SK-N-SH (cell line): ENCODE measurements around the gene FSD2.

ENCODE experiments used
- CHD2 ChIP-seq: fragments of 150-350 bp; IDR thresholded peaks from 2 replicates; pipeline ENCODE4 v1.6.1; 2018; ENCODE audit warnings: low read length; ENCODE audit not compliant: partially characterized antibody
- FOXJ3 ChIP-seq: sonication (generic); formaldehyde crosslinking; IDR thresholded peaks from 2 replicates; pipeline ENCODE4 v1.5.1; 2020; ENCODE audit warnings: mild to moderate bottlenecking, missing genetic modification reagents
- FOXM1 ChIP-seq: IDR thresholded peaks from 2 replicates; pipeline ENCODE4 v1.4.0; 2012; ENCODE audit warnings: low read depth, mild to moderate bottlenecking
- GABPA ChIP-seq: IDR thresholded peaks from 2 replicates; pipeline ENCODE4 v1.4.0; 2012; ENCODE audit warnings: low read depth, mild to moderate bottlenecking
- POLR2AphosphoS5 ChIP-seq: IDR thresholded peaks from 2 replicates; pipeline ENCODE4 v1.6.1; 2012; ENCODE audit warnings: low read depth, low read length
- RAD21 ChIP-seq: IDR thresholded peaks from 2 replicates; pipeline ENCODE4 v1.6.1; 2012; ENCODE audit warnings: mild to moderate bottlenecking, low read length
- REST ChIP-seq: IDR thresholded peaks from 2 replicates; pipeline ENCODE4 v1.6.1; 2012; ENCODE audit warnings: mild to moderate bottlenecking, low read depth, low read length, moderate library complexity
- SMC3 ChIP-seq: IDR thresholded peaks from 2 replicates; pipeline ENCODE4 v1.6.1; 2012; ENCODE audit warnings: low read depth, low read length, improper control_type of control experiment
- TAF1 ChIP-seq: IDR thresholded peaks from 2 replicates; pipeline ENCODE4 v1.6.1; 2012; ENCODE audit warnings: low read depth, mild to moderate bottlenecking, low read length, moderate library complexity, borderline replicate concordance
- TEAD4 ChIP-seq: IDR thresholded peaks from 2 replicates; pipeline ENCODE4 v1.4.0; 2012; ENCODE audit warnings: mild to moderate bottlenecking, borderline replicate concordance; ENCODE audit not compliant: insufficient read depth
- TF ChIP-seq, protein P1 (sequence below): fragments of 200-600 bp; sonication (generic); IDR thresholded peaks from 2 replicates; pipeline ENCODE4 v1.6.1; 2017; ENCODE audit warnings: antibody characterized with exemption, mild to moderate bottlenecking, moderate library complexity
- TF ChIP-seq, protein P2 (sequence below): IDR thresholded peaks from 2 replicates; pipeline ENCODE4 v1.4.0; 2012; ENCODE audit warnings: low read depth

DNA sequence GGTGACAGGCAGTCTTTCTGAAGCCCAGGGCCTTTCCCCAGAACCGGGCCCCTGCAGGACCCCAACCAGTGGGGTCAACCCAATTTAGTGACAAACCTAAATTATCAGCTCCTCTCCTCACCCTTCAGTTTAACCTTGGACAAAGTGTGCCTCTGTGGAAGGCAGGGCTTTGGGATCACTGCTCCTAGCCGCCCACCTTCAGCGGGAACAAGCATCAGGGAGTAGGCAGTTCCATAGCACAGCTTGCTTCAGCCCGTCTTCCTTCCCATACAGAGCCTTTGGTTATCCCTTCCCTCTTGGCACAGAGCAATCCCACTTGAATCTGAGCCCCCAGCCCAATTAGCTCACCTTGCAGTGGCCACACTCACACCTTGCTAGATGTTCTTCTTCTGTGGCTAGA lies 90.9 kb downstream of the FSD2 start:
- TF ChIP-seq, protein P1, sequence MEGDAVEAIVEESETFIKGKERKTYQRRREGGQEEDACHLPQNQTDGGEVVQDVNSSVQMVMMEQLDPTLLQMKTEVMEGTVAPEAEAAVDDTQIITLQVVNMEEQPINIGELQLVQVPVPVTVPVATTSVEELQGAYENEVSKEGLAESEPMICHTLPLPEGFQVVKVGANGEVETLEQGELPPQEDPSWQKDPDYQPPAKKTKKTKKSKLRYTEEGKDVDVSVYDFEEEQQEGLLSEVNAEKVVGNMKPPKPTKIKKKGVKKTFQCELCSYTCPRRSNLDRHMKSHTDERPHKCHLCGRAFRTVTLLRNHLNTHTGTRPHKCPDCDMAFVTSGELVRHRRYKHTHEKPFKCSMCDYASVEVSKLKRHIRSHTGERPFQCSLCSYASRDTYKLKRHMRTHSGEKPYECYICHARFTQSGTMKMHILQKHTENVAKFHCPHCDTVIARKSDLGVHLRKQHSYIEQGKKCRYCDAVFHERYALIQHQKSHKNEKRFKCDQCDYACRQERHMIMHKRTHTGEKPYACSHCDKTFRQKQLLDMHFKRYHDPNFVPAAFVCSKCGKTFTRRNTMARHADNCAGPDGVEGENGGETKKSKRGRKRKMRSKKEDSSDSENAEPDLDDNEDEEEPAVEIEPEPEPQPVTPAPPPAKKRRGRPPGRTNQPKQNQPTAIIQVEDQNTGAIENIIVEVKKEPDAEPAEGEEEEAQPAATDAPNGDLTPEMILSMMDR = no peak
- TF ChIP-seq, protein P2, sequence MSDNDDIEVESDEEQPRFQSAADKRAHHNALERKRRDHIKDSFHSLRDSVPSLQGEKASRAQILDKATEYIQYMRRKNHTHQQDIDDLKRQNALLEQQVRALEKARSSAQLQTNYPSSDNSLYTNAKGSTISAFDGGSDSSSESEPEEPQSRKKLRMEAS = no peak
- TF ChIP-seq REST (no peak), GABPA (no peak), TAF1 (no peak), TEAD4 (no peak), CHD2 (no peak), FOXM1 (no peak), POLR2AphosphoS5 (no peak), FOXJ3 (CRISPR knock-in tag) (no peak), SMC3 (no peak), RAD21 (no peak)
